ENCODE data around the gene SIAH2. TPM values are rescaled to one million over a fixed set of nuclear protein-coding genes. Genes with fewer than 3 reads are reported as not detected.
A peak's percentile ranks its signal among the peaks of the same experiment; 100 is the strongest.

Gene SIAH2
- 85.5 and 90.6 TPM in 2 replicates for polyA plus RNA-seq (2013)

DNA sequence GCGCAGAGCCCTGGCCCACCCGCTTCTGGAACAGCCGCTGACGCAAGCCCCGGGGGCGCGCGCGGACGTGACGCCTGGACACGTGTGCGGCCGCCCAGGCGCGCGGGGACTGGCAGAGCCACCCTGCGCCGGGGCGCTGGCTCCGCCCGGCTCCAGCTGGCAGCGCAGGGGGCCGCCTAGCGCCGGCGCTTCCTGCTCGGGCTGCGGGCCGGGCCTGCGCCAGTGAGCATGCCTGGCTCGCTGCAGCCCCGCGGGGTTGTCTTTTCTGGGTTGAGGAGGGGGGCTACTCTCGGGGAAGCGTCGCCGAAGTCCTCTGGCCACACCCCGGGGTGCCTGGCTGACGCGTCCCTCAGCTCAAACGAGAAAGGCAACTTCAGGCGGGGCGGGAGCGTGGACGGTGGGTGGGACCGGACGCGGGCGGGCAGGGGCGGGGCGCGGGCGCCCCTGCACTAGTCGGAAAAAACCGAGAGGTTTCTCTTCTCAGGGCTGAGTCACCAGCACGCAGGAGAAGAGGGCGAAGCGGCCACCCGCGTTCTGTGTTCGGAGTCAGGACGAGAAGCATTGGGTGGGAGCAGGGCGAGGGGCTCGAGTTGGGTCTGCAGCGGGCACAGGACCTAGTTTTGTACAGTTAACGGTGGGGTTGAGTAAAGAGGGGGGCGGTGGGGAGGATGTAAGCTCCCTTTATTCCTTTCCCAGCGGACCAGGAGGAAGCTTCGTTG, at the start of gene SIAH2:
SIAH2 (minus strand) TSS at position 48 of the 719 bp plus-strand sequence. CDS start 320 bp downstream, outside the sequence.
- Histone ChIP-seq H2BK120ac (ENCODE audit: insufficient read depth, low read length, poor library complexity) (peak within 1 kb of the TSS; percentile 87), H3K9me3 (ENCODE audit: insufficient read depth, low read depth, low read length) (no peaks in the 10 kb centered on the region), H2BK5ac (ENCODE audit: low read depth, low read length, poor library complexity) (peak within 1 kb of the TSS; percentile 88), H2BK12ac (ENCODE audit: low read length) (peak within 1 kb of the TSS; percentile 23), H2AK5ac (ENCODE audit: low read length) (peak within 1 kb of the TSS; percentile 38), H3K79me2 (ENCODE audit: control insufficient read depth, insufficient read depth, low read length, poor library complexity) (peaks cover 19% of the 10 kb centered on the region), H3K4me2 (ENCODE audit: low read length) (peak within 1 kb of the TSS; percentile 84), H2AFZ (ENCODE audit: insufficient read depth, low read length, poor library complexity) (peak within 1 kb of the TSS; percentile 80), H3K79me1 (ENCODE audit: low read length) (peaks cover 19% of the 10 kb centered on the region), H3K9ac (ENCODE audit: low read length) (peak within 1 kb of the TSS; percentile 95), H4K12ac (ENCODE audit: low read depth, low read length) (peak within 1 kb of the TSS; percentile 94), H3K23ac (ENCODE audit: low read length) (no peak within 1 kb of the TSS), H4K91ac (ENCODE audit: low read depth, low read length) (peak within 1 kb of the TSS; percentile 95), H3K14ac (ENCODE audit: low read length) (peak within 1 kb of the TSS; percentile 91), H3K18ac (ENCODE audit: low read length) (peak within 1 kb of the TSS; percentile 90), H3K4me3 (ENCODE audit: low read depth, low read length) (peak within 1 kb of the TSS; percentile 94), H4K8ac (ENCODE audit: low read depth, low read length) (peak within 1 kb of the TSS; percentile 96), H3K36me3 (ENCODE audit: control insufficient read depth in 1 of 2, insufficient read depth in 2 of 2, low read length in 2 of 2) (peaks cover 0 to 6% of the 10 kb centered on the region in 2 experiments), H3K4ac (ENCODE audit: low read depth, low read length) (peak within 1 kb of the TSS; percentile 92), H3K27me3 (ENCODE audit: insufficient read depth, low read length) (no peaks in the 10 kb centered on the region), H3K27ac (ENCODE audit: low read depth, low read length) (peak within 1 kb of the TSS; percentile 97), H3K4me1 (ENCODE audit: control insufficient read depth in 1 of 2, insufficient read depth in 2 of 2, low read length in 2 of 2) (peaks cover 8 to 10% of the 10 kb centered on the region in 2 experiments)
- WGBS (ENCODE audit: extremely low coverage, insufficient coverage, insufficient read length), result no CpG with 5 or more reads among the region's 70 CpGs
- peak; percentile 93 to 94 for DNase-seq

DNA sequence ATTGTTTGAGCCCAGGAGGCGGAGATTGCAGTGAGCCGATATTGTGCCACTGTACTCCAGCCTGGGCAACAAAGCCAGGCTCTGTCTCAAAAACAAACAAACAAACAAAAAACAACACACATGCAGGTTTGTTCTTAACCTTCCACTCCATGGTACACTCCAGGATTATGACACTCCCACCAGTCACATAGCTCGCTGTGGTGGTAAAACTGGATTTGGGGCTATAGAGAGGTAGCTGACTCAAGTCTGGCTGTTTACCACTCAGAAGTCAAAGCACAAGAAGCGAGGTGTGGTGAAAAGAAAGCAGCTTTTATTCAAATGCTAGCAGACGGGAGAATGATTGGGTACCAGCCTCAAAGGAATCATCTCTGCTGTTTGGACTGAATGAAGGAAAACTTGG, 49.0 kb upstream of the SIAH2 start:
- Histone ChIP-seq H2AK5ac (ENCODE audit: low read length) (no peak overlapping the region), H3K4ac (ENCODE audit: low read depth, low read length) (no peak overlapping the region), H3K18ac (ENCODE audit: low read length) (no peak overlapping the region), H2BK12ac (ENCODE audit: low read length) (no peak overlapping the region), H3K79me1 (ENCODE audit: low read length) (no peaks in the 10 kb centered on the region), H3K9ac (ENCODE audit: low read length) (no peak overlapping the region), H3K4me3 (ENCODE audit: low read depth, low read length) (no peak overlapping the region), H3K9me3 (ENCODE audit: insufficient read depth, low read depth, low read length) (no peaks in the 10 kb centered on the region), H2BK120ac (ENCODE audit: insufficient read depth, low read length, poor library complexity) (no peak overlapping the region), H3K79me2 (ENCODE audit: control insufficient read depth, insufficient read depth, low read length, poor library complexity) (no peaks in the 10 kb centered on the region), H3K27me3 (ENCODE audit: insufficient read depth, low read length) (no peaks in the 10 kb centered on the region), H4K8ac (ENCODE audit: low read depth, low read length) (no peak overlapping the region), H3K4me2 (ENCODE audit: low read length) (no peak overlapping the region), H4K12ac (ENCODE audit: low read depth, low read length) (no peak overlapping the region), H3K23ac (ENCODE audit: low read length) (no peak overlapping the region), H2BK5ac (ENCODE audit: low read depth, low read length, poor library complexity) (no peak overlapping the region), H3K27ac (ENCODE audit: low read depth, low read length) (no peak overlapping the region), H3K36me3 (ENCODE audit: control insufficient read depth in 1 of 2, insufficient read depth in 2 of 2, low read length in 2 of 2) (no peaks in the 10 kb centered on the region), H2AFZ (ENCODE audit: insufficient read depth, low read length, poor library complexity) (no peak overlapping the region), H3K14ac (ENCODE audit: low read length) (no peak overlapping the region), H3K4me1 (ENCODE audit: control insufficient read depth in 1 of 2, insufficient read depth in 2 of 2, low read length in 2 of 2) (no peaks in the 10 kb centered on the region), H4K91ac (ENCODE audit: low read depth, low read length) (no peak overlapping the region)
- DNase-seq, result no peak
- no CpG with 5 or more reads among the region's 5 CpGs for WGBS (ENCODE audit: extremely low coverage, insufficient coverage, insufficient read length)

- Histone ChIP-seq H2BK120ac (ENCODE audit: insufficient read depth, low read length, poor library complexity) (no peak overlapping the region), H4K12ac (ENCODE audit: low read depth, low read length) (no peak overlapping the region), H4K91ac (ENCODE audit: low read depth, low read length) (no peak overlapping the region), H2BK12ac (ENCODE audit: low read length) (no peak overlapping the region), H2AK5ac (ENCODE audit: low read length) (no peak overlapping the region), H3K9ac (ENCODE audit: low read length) (no peak overlapping the region), H3K27me3 (ENCODE audit: insufficient read depth, low read length) (no peaks in the 10 kb centered on the region), H4K8ac (ENCODE audit: low read depth, low read length) (no peak overlapping the region), H3K4me2 (ENCODE audit: low read length) (no peak overlapping the region), H3K36me3 (ENCODE audit: control insufficient read depth in 1 of 2, insufficient read depth in 2 of 2, low read length in 2 of 2) (no peaks in the 10 kb centered on the region), H3K14ac (ENCODE audit: low read length) (no peak overlapping the region), H3K18ac (ENCODE audit: low read length) (no peak overlapping the region), H3K79me2 (ENCODE audit: control insufficient read depth, insufficient read depth, low read length, poor library complexity) (no peaks in the 10 kb centered on the region), H3K4me3 (ENCODE audit: low read depth, low read length) (no peak overlapping the region), H2AFZ (ENCODE audit: insufficient read depth, low read length, poor library complexity) (no peak overlapping the region), H3K23ac (ENCODE audit: low read length) (no peak overlapping the region), H3K9me3 (ENCODE audit: insufficient read depth, low read depth, low read length) (no peaks in the 10 kb centered on the region), H2BK5ac (ENCODE audit: low read depth, low read length, poor library complexity) (no peak overlapping the region), H3K4ac (ENCODE audit: low read depth, low read length) (no peak overlapping the region), H3K4me1 (ENCODE audit: control insufficient read depth in 1 of 2, insufficient read depth in 2 of 2, low read length in 2 of 2) (no peaks in the 10 kb centered on the region), H3K79me1 (ENCODE audit: low read length) (no peaks in the 10 kb centered on the region), H3K27ac (ENCODE audit: low read depth, low read length) (no peak overlapping the region)
- no CpG with 5 or more reads among the region's 1 CpG for WGBS (ENCODE audit: extremely low coverage, insufficient coverage, insufficient read length)
- no peak for DNase-seq
Measured at GRCh38 chr3:150810641-150811040, 47.7 kb upstream of the SIAH2 start.

GRCh38 chr3:150806185-150806835, 43.3 kb upstream of the SIAH2 start:
- Histone ChIP-seq H2AK5ac (ENCODE audit: low read length) (no peak overlapping the region), H4K91ac (ENCODE audit: low read depth, low read length) (no peak overlapping the region), H3K4ac (ENCODE audit: low read depth, low read length) (no peak overlapping the region), H3K18ac (ENCODE audit: low read length) (no peak overlapping the region), H3K9ac (ENCODE audit: low read length) (no peak overlapping the region), H3K9me3 (ENCODE audit: insufficient read depth, low read depth, low read length) (no peaks in the 10 kb centered on the region), H3K79me2 (ENCODE audit: control insufficient read depth, insufficient read depth, low read length, poor library complexity) (no peaks in the 10 kb centered on the region), H3K27me3 (ENCODE audit: insufficient read depth, low read length) (no peaks in the 10 kb centered on the region), H3K14ac (ENCODE audit: low read length) (no peak overlapping the region), H3K4me3 (ENCODE audit: low read depth, low read length) (no peak overlapping the region), H4K12ac (ENCODE audit: low read depth, low read length) (no peak overlapping the region), H3K23ac (ENCODE audit: low read length) (no peak overlapping the region), H2AFZ (ENCODE audit: insufficient read depth, low read length, poor library complexity) (no peak overlapping the region), H3K36me3 (ENCODE audit: control insufficient read depth in 1 of 2, insufficient read depth in 2 of 2, low read length in 2 of 2) (no peaks in the 10 kb centered on the region), H3K4me1 (ENCODE audit: control insufficient read depth in 1 of 2, insufficient read depth in 2 of 2, low read length in 2 of 2) (no peaks in the 10 kb centered on the region), H2BK120ac (ENCODE audit: insufficient read depth, low read length, poor library complexity) (no peak overlapping the region), H4K8ac (ENCODE audit: low read depth, low read length) (no peak overlapping the region), H3K4me2 (ENCODE audit: low read length) (no peak overlapping the region), H3K27ac (ENCODE audit: low read depth, low read length) (no peak overlapping the region), H3K79me1 (ENCODE audit: low read length) (no peaks in the 10 kb centered on the region), H2BK5ac (ENCODE audit: low read depth, low read length, poor library complexity) (no peak overlapping the region), H2BK12ac (ENCODE audit: low read length) (no peak overlapping the region)
- no peak for DNase-seq
- no CpG with 5 or more reads among the region's 5 CpGs for WGBS (ENCODE audit: extremely low coverage, insufficient coverage, insufficient read length)

All from trophoblast cell (in vitro differentiated cells and primary cell).